Measurements from ENCODE around the gene MCM5. TPM values are rescaled to one million over a fixed set of nuclear protein-coding genes. Genes with fewer than 3 reads are reported as not detected.
"Not testable (repeated sequence)": the region's sequence is repeated elsewhere in the genome, so short reads cannot be mapped to it uniquely, and the experiment has no call there.

The MCM5 gene
- total RNA-seq, 1 donor from 2014 or later: 25.7 TPM

- ATAC-seq (no peak), DNase-seq (no peak)
- TF ChIP-seq CTCF (IDR thresholded peaks at IDR 0.05): no peak
- H3K4me1 ChIP-seq: peaks cover 35% of the 10 kb centered on the region
- H3K27ac ChIP-seq: peak overlapping the region; percentile 69
- H3K36me3 ChIP-seq: no peaks in the 10 kb centered on the region
- H3K4me3 ChIP-seq: no peak overlapping the region
- H3K27me3 ChIP-seq (ENCODE audit: low read depth): no peaks in the 10 kb centered on the region
- intact Hi-C loops (cut with DNase I): no loop called here
- no peaks in the 10 kb centered on the region for H3K9me3 ChIP-seq
Measured at GRCh38 chr22:35354068-35354467, 45.9 kb upstream of the MCM5 start.

- H3K27ac ChIP-seq: no peak overlapping the region
- no peaks in the 10 kb centered on the region for H3K4me1 ChIP-seq
- no peaks in the 10 kb centered on the region for H3K9me3 ChIP-seq
- H3K4me3 ChIP-seq: no peak overlapping the region
- no peak for ATAC-seq
- no peak for DNase-seq
- peaks cover 11% of the 10 kb centered on the region for H3K27me3 ChIP-seq (ENCODE audit: low read depth)
- no peaks in the 10 kb centered on the region for H3K36me3 ChIP-seq
- intact Hi-C loops (cut with DNase I): no loop called here
- TF ChIP-seq CTCF (IDR thresholded peaks at IDR 0.05): no peak
Measured at GRCh38 chr22:35357883-35358621, 41.9 kb upstream of the MCM5 start.

GRCh38 chr22:35359380-35360065, 40.4 kb upstream of the MCM5 start:
- H3K4me1 ChIP-seq: peaks cover 9% of the 10 kb centered on the region
- intact Hi-C loops (cut with DNase I): no loop called here

GRCh38 chr22:35361001-35361558, 38.9 kb upstream of the MCM5 start:
- DNase-seq (no peak), ATAC-seq (no peak)
- Histone ChIP-seq H3K27ac (no peak overlapping the region), H3K36me3 (no peaks in the 10 kb centered on the region), H3K9me3 (no peaks in the 10 kb centered on the region), H3K4me1 (peaks cover 22% of the 10 kb centered on the region), H3K4me3 (no peak overlapping the region), H3K27me3 (ENCODE audit: low read depth) (peaks cover 11% of the 10 kb centered on the region)
- no peak for TF ChIP-seq CTCF (IDR thresholded peaks at IDR 0.05)
- intact Hi-C loops (cut with DNase I): no loop called here

More at GRCh38 chr22:35359380-35360065, 40.4 kb upstream of the MCM5 start:
- Histone ChIP-seq H3K9me3 (no peaks in the 10 kb centered on the region), H3K36me3 (no peaks in the 10 kb centered on the region), H3K27ac (no peak overlapping the region), H3K27me3 (ENCODE audit: low read depth) (peaks cover 11% of the 10 kb centered on the region), H3K4me3 (no peak overlapping the region)
- no peak for TF ChIP-seq CTCF (IDR thresholded peaks at IDR 0.05)
- no peak for DNase-seq
- ATAC-seq: no peak

GRCh38 chr22:35363566-35364086, 36.3 kb upstream of the MCM5 start:
- no peak for DNase-seq
- no peaks in the 10 kb centered on the region for H3K36me3 ChIP-seq
- H3K4me1 ChIP-seq: peaks cover 22% of the 10 kb centered on the region
- intact Hi-C loops (cut with DNase I): no loop called here
- ATAC-seq: no peak
- H3K9me3 ChIP-seq: no peaks in the 10 kb centered on the region
- no peak overlapping the region for H3K4me3 ChIP-seq
- TF ChIP-seq CTCF (IDR thresholded peaks at IDR 0.05): no peak
- H3K27ac ChIP-seq: no peak overlapping the region
- H3K27me3 ChIP-seq (ENCODE audit: low read depth): peaks cover 11% of the 10 kb centered on the region

- H3K9me3 ChIP-seq; H3K4me3 ChIP-seq; intact Hi-C loops (cut with DNase I); H3K36me3 ChIP-seq; DNase-seq; H3K27ac ChIP-seq: not testable (repeated sequence)
- H3K4me1 ChIP-seq: peaks cover 22% of the 10 kb centered on the region
- peak; percentile 51 to 65 for ATAC-seq
- H3K27me3 ChIP-seq (ENCODE audit: low read depth): peaks cover 11% of the 10 kb centered on the region
Measured at GRCh38 chr22:35364230-35364629, 35.7 kb upstream of the MCM5 start.

All from lower lobe of right lung (tissue), 2 donors.